OCI-LY3 (cell line): ENCODE measurements around the gene KCNE4.

Source experiments
- H2AFZ ChIP-seq: fragments of 200-600, 300-600 bp; shearing (Covaris generic); 2 replicates; pipeline ENCODE4 v1.6.0; 2014; ENCODE audit warnings: antibody characterized with exemption, low read depth, low read length
- H3K27ac ChIP-seq: fragments of 200-600, 300-600 bp; sonication (generic); 2 replicates; pipeline ENCODE4 v1.5.1; 2014; ENCODE audit warnings: mild to moderate bottlenecking, low read length, moderate library complexity, mixed read lengths
- H3K27me3 ChIP-seq: fragments of 200-600, 300-600 bp; sonication (generic); 2 replicates; pipeline ENCODE4 v1.6.1; 2014; ENCODE audit warnings: low read depth, low read length, mixed read lengths
- H3K36me3 ChIP-seq: fragments of 200-600, 300-600 bp; sonication (generic); replicated peaks from 2 replicates; pipeline ENCODE3; 2014; ENCODE audit warnings: low read depth, low read length, mixed read lengths
- H3K4me1 ChIP-seq: fragments of 300-600, 200-600 bp; sonication (generic); 2 replicates; pipeline ENCODE4 v1.6.1; 2014; ENCODE audit warnings: low read length, mixed read lengths
- H3K4me2 ChIP-seq: fragments of 200-600, 300-600 bp; sonication (generic); 2 replicates; pipeline ENCODE4 v1.6.1; 2014; ENCODE audit warnings: low read length, mixed read lengths
- H3K4me3 ChIP-seq: fragments of 300-600, 200-600 bp; sonication (generic); 2 replicates; pipeline ENCODE4 v1.5.1; 2014; ENCODE audit warnings: antibody characterized with exemption, mild to moderate bottlenecking, low read length, moderate library complexity
- H3K79me2 ChIP-seq: fragments of 300-600, 200-600 bp; shearing (Covaris generic); 2 replicates; pipeline ENCODE4 v1.6.1; 2014; ENCODE audit warnings: mild to moderate bottlenecking, low read length, mixed read lengths
- H3K9ac ChIP-seq: fragments of 300-600, 200-600 bp; shearing (Covaris generic); 2 replicates; pipeline ENCODE4 v1.6.0; 2014; ENCODE audit warnings: mild to moderate bottlenecking, low read length, moderate library complexity
- H3K9me3 ChIP-seq: fragments of 200-600, 300-600 bp; shearing (Covaris generic); 2 replicates; pipeline ENCODE4 v1.6.1; 2014; ENCODE audit warnings: low read length, mixed read lengths; ENCODE audit not compliant: insufficient read depth
- H4K20me1 ChIP-seq: fragments of 200-600, 300-600 bp; sonication (generic); 2 replicates; pipeline ENCODE4 v1.6.1; 2016; ENCODE audit warnings: low read length, mixed read lengths; ENCODE audit not compliant: insufficient read depth
- EZH2phosphoT487 ChIP-seq: fragments of 200-600 bp; shearing (Covaris generic); IDR thresholded peaks from 2 replicates; pipeline ENCODE4 v1.6.1; 2018; ENCODE audit warnings: antibody characterized with exemption, mixed run types, low read depth
- TF ChIP-seq, protein P1 (sequence below): fragments of 200-600, 300-600 bp; sonication (generic); IDR thresholded peaks from 2 replicates; pipeline ENCODE4 v1.5.1; 2014; ENCODE audit warnings: antibody characterized with exemption, low read length, low read depth

The KCNE4 gene

GRCh38 chr2:223090540-223091235 lies 38.7 kb downstream of the KCNE4 start:
- TF ChIP-seq, protein P1, sequence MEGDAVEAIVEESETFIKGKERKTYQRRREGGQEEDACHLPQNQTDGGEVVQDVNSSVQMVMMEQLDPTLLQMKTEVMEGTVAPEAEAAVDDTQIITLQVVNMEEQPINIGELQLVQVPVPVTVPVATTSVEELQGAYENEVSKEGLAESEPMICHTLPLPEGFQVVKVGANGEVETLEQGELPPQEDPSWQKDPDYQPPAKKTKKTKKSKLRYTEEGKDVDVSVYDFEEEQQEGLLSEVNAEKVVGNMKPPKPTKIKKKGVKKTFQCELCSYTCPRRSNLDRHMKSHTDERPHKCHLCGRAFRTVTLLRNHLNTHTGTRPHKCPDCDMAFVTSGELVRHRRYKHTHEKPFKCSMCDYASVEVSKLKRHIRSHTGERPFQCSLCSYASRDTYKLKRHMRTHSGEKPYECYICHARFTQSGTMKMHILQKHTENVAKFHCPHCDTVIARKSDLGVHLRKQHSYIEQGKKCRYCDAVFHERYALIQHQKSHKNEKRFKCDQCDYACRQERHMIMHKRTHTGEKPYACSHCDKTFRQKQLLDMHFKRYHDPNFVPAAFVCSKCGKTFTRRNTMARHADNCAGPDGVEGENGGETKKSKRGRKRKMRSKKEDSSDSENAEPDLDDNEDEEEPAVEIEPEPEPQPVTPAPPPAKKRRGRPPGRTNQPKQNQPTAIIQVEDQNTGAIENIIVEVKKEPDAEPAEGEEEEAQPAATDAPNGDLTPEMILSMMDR: no peak
- TF ChIP-seq EZH2phosphoT487: no peak
- H3K36me3 ChIP-seq: no peaks in the 10 kb centered on the region
- H4K20me1 ChIP-seq: no peaks in the 10 kb centered on the region
- H3K27ac ChIP-seq: no peak overlapping the region
- no peak overlapping the region for H3K4me3 ChIP-seq
- peaks cover 21% of the 10 kb centered on the region for H3K4me1 ChIP-seq
- H3K4me2 ChIP-seq: no peak overlapping the region
- H3K9ac ChIP-seq: no peak overlapping the region
- H3K27me3 ChIP-seq: no peaks in the 10 kb centered on the region
- no peaks in the 10 kb centered on the region for H3K9me3 ChIP-seq
- H2AFZ ChIP-seq: no peak overlapping the region
- H3K79me2 ChIP-seq: no peaks in the 10 kb centered on the region

GRCh38 chr2:223092667-223093066 lies 40.7 kb downstream of the KCNE4 start:
- Histone ChIP-seq H3K4me3 (no peak overlapping the region), H3K9ac (no peak overlapping the region), H3K27me3 (no peaks in the 10 kb centered on the region), H3K36me3 (no peaks in the 10 kb centered on the region), H2AFZ (no peak overlapping the region), H3K9me3 (no peaks in the 10 kb centered on the region), H3K79me2 (no peaks in the 10 kb centered on the region), H3K27ac (no peak overlapping the region), H4K20me1 (no peaks in the 10 kb centered on the region), H3K4me1 (peaks cover 22% of the 10 kb centered on the region), H3K4me2 (no peak overlapping the region)
- TF ChIP-seq, protein P1: no peak
- no peak for TF ChIP-seq EZH2phosphoT487

- TF ChIP-seq EZH2phosphoT487: no peak
- TF ChIP-seq, protein P1: no peak
- no peaks in the 10 kb centered on the region for H3K9me3 ChIP-seq
- H3K9ac ChIP-seq: no peak overlapping the region
- H3K27me3 ChIP-seq: no peaks in the 10 kb centered on the region
- H3K4me2 ChIP-seq: no peak overlapping the region
- no peak overlapping the region for H2AFZ ChIP-seq
- H3K36me3 ChIP-seq: no peaks in the 10 kb centered on the region
- no peaks in the 10 kb centered on the region for H3K79me2 ChIP-seq
- no peaks in the 10 kb centered on the region for H4K20me1 ChIP-seq
- H3K4me3 ChIP-seq: no peak overlapping the region
- peaks cover 22% of the 10 kb centered on the region for H3K4me1 ChIP-seq
- H3K27ac ChIP-seq: no peak overlapping the region
These were observed 41.6 kb downstream of the KCNE4 start for GRCh38 chr2:223093436-223094241.

DNA sequence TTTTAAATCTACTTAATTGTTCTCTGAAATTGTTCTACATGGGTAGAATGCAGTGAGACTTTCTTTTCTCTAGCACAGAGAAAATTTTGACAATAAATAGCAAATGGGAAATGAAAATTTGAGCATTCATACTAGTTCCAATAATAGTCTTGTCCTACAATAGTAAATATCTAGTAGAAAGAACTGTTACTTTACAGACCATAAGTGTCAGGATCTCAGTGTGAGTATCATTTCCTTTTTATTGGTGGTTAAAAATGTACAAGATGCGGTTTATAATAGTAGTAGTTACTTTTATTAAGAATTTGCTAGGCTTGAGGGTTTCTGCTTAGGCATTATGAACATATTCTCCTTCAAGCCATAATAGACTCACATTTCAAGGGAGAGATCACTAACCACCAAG lies 43.2 kb downstream of the KCNE4 start:
- Histone ChIP-seq H3K9ac (no peak overlapping the region), H3K9me3 (no peaks in the 10 kb centered on the region), H3K36me3 (no peaks in the 10 kb centered on the region), H2AFZ (no peak overlapping the region), H3K4me1 (peaks cover 22% of the 10 kb centered on the region), H3K4me3 (peak overlapping the region; percentile 28; the same call in 1 of the 2 replicates), H3K27ac (peak overlapping the region; percentile 43), H3K4me2 (peak overlapping the region; percentile 46), H4K20me1 (no peaks in the 10 kb centered on the region), H3K79me2 (no peaks in the 10 kb centered on the region), H3K27me3 (no peaks in the 10 kb centered on the region)
- no peak for TF ChIP-seq EZH2phosphoT487
- TF ChIP-seq, protein P1: no peak
